GM23248 (cell line): ENCODE measurements around the gene DBH.

ENCODE experiments used
- EZH2 ChIP-seq: fragments of 200-600 bp; sonication (generic); IDR thresholded peaks from 2 replicates; pipeline ENCODE4 v1.6.1; 2018; ENCODE audit warnings: antibody characterized with exemption, mild to moderate bottlenecking; ENCODE audit not compliant: insufficient read depth, poor library complexity, severe bottlenecking
- EZH2phosphoT487 ChIP-seq: fragments of 200-600 bp; sonication (generic); IDR thresholded peaks from 2 replicates; pipeline ENCODE4 v1.6.1; 2018; ENCODE audit warnings: antibody characterized with exemption, moderate library complexity, mild to moderate bottlenecking, low read depth; ENCODE audit not compliant: insufficient read depth

- TF ChIP-seq EZH2phosphoT487 (no peak), EZH2 (no peak)
Observed at GRCh38 chr9:133645021-133645765, 9.0 kb downstream of the DBH start.
